Measurements from ENCODE around the gene STAT5B. TPM values are rescaled to one million over a fixed set of nuclear protein-coding genes. Genes with fewer than 3 reads are reported as not detected.

STAT5B gene
- total and polyA plus RNA-seq, 9 of the 15 experiments (the other 6 are each of a cell fraction or from before 2014, with no cell fraction given): 20.8 to 176 (median 92.4) TPM

DNA sequence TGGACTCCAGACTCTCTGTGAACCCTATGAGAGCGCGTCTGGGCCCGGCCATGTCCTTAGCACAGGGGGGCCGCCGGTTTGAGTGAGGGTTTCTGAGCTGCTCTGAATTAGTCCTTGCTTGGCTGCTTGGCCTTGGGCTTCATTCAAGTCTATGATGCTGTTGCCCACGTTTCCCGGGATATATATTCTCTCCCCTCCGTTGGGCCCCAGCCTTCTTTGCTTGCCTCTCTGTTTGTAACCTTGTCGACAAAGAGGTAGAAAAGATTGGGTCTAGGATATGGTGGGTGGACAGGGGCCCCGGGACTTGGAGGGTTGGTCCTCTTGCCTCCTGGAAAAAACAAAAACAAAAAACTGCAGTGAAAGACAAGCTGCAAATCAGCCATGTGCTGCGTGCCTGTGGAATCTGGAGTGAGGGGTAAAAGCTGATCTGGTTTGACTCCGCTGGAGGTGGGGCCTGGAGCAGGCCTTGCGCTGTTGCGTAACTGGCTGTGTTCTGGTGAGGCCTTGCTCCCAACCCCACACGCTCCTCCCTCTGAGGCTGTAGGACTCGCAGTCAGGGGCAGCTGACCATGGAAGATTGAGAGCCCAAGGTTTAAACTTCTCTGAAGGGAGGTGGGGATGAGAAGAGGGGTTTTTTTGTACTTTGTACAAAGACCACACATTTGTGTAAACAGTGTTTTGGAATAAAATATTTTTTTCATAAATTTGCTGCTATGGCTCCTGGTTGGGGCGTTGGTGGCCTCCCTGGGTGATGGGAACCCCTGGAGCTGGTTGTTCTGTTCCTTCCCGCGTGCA, 35.2 kb upstream of the STAT5B start (continued):
- TF ChIP-seq, protein P1, sequence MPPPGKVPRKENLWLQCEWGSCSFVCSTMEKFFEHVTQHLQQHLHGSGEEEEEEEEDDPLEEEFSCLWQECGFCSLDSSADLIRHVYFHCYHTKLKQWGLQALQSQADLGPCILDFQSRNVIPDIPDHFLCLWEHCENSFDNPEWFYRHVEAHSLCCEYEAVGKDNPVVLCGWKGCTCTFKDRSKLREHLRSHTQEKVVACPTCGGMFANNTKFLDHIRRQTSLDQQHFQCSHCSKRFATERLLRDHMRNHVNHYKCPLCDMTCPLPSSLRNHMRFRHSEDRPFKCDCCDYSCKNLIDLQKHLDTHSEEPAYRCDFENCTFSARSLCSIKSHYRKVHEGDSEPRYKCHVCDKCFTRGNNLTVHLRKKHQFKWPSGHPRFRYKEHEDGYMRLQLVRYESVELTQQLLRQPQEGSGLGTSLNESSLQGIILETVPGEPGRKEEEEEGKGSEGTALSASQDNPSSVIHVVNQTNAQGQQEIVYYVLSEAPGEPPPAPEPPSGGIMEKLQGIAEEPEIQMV (tag; conservative IDR thresholded peaks at IDR 0.05; ENCODE audit: low read depth): no peak
- no peak for TF ChIP-seq MECOM (CRISPR knock-in tag; IDR thresholded peaks at IDR 0.05)
- TF ChIP-seq, protein P2, sequence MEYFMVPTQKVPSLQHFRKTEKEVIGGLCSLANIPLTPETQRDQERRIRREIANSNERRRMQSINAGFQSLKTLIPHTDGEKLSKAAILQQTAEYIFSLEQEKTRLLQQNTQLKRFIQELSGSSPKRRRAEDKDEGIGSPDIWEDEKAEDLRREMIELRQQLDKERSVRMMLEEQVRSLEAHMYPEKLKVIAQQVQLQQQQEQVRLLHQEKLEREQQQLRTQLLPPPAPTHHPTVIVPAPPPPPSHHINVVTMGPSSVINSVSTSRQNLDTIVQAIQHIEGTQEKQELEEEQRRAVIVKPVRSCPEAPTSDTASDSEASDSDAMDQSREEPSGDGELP (CRISPR knock-in tag; IDR thresholded peaks at IDR 0.05; ENCODE audit: borderline replicate concordance): no peak
- peak in 1 of 2 experiments; percentile 77; a peak in 2 of 4 replicates for TF ChIP-seq HDAC1 (IDR thresholded peaks at IDR 0.05)
- TF ChIP-seq, protein P3, sequence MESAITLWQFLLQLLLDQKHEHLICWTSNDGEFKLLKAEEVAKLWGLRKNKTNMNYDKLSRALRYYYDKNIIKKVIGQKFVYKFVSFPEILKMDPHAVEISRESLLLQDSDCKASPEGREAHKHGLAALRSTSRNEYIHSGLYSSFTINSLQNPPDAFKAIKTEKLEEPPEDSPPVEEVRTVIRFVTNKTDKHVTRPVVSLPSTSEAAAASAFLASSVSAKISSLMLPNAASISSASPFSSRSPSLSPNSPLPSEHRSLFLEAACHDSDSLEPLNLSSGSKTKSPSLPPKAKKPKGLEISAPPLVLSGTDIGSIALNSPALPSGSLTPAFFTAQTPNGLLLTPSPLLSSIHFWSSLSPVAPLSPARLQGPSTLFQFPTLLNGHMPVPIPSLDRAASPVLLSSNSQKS (CRISPR knock-in tag; IDR thresholded peaks at IDR 0.05): no peak
- no peak for TF ChIP-seq ILF3 (IDR thresholded peaks at IDR 0.05; ENCODE audit: borderline replicate concordance)
- TF ChIP-seq, protein P4, sequence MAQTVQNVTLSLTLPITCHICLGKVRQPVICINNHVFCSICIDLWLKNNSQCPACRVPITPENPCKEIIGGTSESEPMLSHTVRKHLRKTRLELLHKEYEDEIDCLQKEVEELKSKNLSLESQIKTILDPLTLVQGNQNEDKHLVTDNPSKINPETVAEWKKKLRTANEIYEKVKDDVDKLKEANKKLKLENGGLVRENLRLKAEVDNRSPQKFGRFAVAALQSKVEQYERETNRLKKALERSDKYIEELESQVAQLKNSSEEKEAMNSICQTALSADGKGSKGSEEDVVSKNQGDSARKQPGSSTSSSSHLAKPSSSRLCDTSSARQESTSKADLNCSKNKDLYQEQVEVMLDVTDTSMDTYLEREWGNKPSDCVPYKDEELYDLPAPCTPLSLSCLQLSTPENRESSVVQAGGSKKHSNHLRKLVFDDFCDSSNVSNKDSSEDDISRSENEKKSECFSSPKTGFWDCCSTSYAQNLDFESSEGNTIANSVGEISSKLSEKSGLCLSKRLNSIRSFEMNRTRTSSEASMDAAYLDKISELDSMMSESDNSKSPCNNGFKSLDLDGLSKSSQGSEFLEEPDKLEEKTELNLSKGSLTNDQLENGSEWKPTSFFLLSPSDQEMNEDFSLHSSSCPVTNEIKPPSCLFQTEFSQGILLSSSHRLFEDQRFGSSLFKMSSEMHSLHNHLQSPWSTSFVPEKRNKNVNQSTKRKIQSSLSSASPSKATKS (CRISPR knock-in tag; IDR thresholded peaks at IDR 0.05): peak; percentile 25; the same call in 1 of the 2 replicates
- TF ChIP-seq NR2F6 (CRISPR knock-in tag; IDR thresholded peaks at IDR 0.05): no peak
- no peak for TF ChIP-seq TAF15 (IDR thresholded peaks at IDR 0.05; ENCODE audit: low read depth, low read length)
- peak; percentile 98 for TF ChIP-seq CEBPG (CRISPR knock-in tag; IDR thresholded peaks at IDR 0.05)
- peak; percentile 97 to 99 for TF ChIP-seq CEBPG (tag; conservative IDR thresholded peaks at IDR 0.05 in 1 of 2, IDR thresholded peaks at IDR 0.05 in 1 of 2)
- peak; percentile 76 for TF ChIP-seq CXXC5 (CRISPR knock-in tag; IDR thresholded peaks at IDR 0.05)
- no peak for TF ChIP-seq SOX6 (IDR thresholded peaks at IDR 0.05)
- no peak for TF ChIP-seq ESRRB (CRISPR knock-in tag; IDR thresholded peaks at IDR 0.05; ENCODE audit: borderline replicate concordance)
- TF ChIP-seq NR2C2 (CRISPR knock-in tag; IDR thresholded peaks at IDR 0.05): no peak
- TF ChIP-seq NR2C2 (tag; IDR thresholded peaks at IDR 0.05): peak; percentile 4; the same call in 1 of the 2 replicates
- TF ChIP-seq, protein P5, sequence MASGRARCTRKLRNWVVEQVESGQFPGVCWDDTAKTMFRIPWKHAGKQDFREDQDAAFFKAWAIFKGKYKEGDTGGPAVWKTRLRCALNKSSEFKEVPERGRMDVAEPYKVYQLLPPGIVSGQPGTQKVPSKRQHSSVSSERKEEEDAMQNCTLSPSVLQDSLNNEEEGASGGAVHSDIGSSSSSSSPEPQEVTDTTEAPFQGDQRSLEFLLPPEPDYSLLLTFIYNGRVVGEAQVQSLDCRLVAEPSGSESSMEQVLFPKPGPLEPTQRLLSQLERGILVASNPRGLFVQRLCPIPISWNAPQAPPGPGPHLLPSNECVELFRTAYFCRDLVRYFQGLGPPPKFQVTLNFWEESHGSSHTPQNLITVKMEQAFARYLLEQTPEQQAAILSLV (tag; IDR thresholded peaks at IDR 0.05): peak; percentile 87
- TF ChIP-seq PTBP1 (IDR thresholded peaks at IDR 0.05; ENCODE audit: low read depth, low read length): no peak
- TF ChIP-seq RBM14 (IDR thresholded peaks at IDR 0.05; ENCODE audit: borderline replicate concordance, insufficient read depth, low read depth, low read length): no peak
- no peak for TF ChIP-seq ELF2 (CRISPR knock-in tag; IDR thresholded peaks at IDR 0.05)
- no peak; the same call in 1 of the 2 replicates for TF ChIP-seq ZNF41 (CRISPR knock-in tag; conservative IDR thresholded peaks at IDR 0.05)
- no peak for TF ChIP-seq NCOA1 (IDR thresholded peaks at IDR 0.05; ENCODE audit: low read depth)

Measured in K562 (cell line).